Mesendoderm (in vitro differentiated cells): ENCODE measurements around the gene ZNF302. TPM values are rescaled to one million over a fixed set of nuclear protein-coding genes. Genes with fewer than 3 reads are reported as not detected.

Source experiments
- DNase-seq: peaks from one replicate; pipeline ENCODE4 v3.0.0; 2013
- H2AK5ac ChIP-seq: 2 replicates; pipeline ENCODE4 v1.6.1; 2013; ENCODE audit warnings: low read length, inconsistent platforms
- H2BK120ac ChIP-seq: 2 replicates; pipeline ENCODE4 v1.6.1; 2013; ENCODE audit warnings: low read depth, mild to moderate bottlenecking, low read length, moderate library complexity, mixed read lengths
- H2BK15ac ChIP-seq: replicated peaks from 2 replicates; pipeline ENCODE4 v1.6.1; 2013; ENCODE audit warnings: low read depth, mild to moderate bottlenecking, moderate library complexity
- H2BK5ac ChIP-seq: 2 replicates; pipeline ENCODE4 v1.6.1; 2013; ENCODE audit warnings: low read length, inconsistent platforms
- H3K18ac ChIP-seq: 2 replicates; pipeline ENCODE4 v1.6.1; 2013; ENCODE audit warnings: mild to moderate bottlenecking, low read length, mixed read lengths
- H3K23ac ChIP-seq: one replicate; pipeline ENCODE4 v1.6.1; 2013; ENCODE audit warnings: low read length
- H3K27ac ChIP-seq: 2 replicates; pipeline ENCODE4 v1.5.1; 2013; ENCODE audit warnings: low read depth, mild to moderate bottlenecking, inconsistent platforms, low read length, moderate library complexity
- H3K27me3 ChIP-seq: 2 replicates; pipeline ENCODE4 v1.6.1; 2013; ENCODE audit warnings: low read length, control low read depth, mild to moderate bottlenecking, inconsistent platforms; ENCODE audit not compliant: insufficient read depth, poor library complexity
- H3K36me3 ChIP-seq: 2 replicates; pipeline ENCODE4 v1.6.1; 2013; ENCODE audit warnings: low read length, inconsistent platforms; ENCODE audit not compliant: control insufficient read depth, insufficient read depth
- H3K4ac ChIP-seq: one replicate; pipeline ENCODE4 v1.6.1; 2013; ENCODE audit warnings: low read depth, mild to moderate bottlenecking, low read length, moderate library complexity
- H3K4me1 ChIP-seq: 2 replicates; pipeline ENCODE4 v1.6.1; 2013; ENCODE audit warnings: low read depth, low read length, inconsistent platforms; ENCODE audit not compliant: control insufficient read depth
- H3K4me2 ChIP-seq: 2 replicates; pipeline ENCODE4 v1.6.1; 2013; ENCODE audit warnings: low read length
- H3K4me3 ChIP-seq: 2 replicates; pipeline ENCODE4 v1.5.1; 2013; ENCODE audit warnings: mild to moderate bottlenecking, low read length
- H3K56ac ChIP-seq: one replicate; pipeline ENCODE4 v1.6.1; 2013; ENCODE audit warnings: low read length
- H3K79me1 ChIP-seq: 2 replicates; pipeline ENCODE4 v1.6.1; 2013; ENCODE audit warnings: low read length, inconsistent platforms
- H3K79me2 ChIP-seq: 2 replicates; pipeline ENCODE4 v1.6.1; 2013; ENCODE audit warnings: mild to moderate bottlenecking, low read length; ENCODE audit not compliant: control insufficient read depth, insufficient read depth
- H3K9ac ChIP-seq: 2 replicates; pipeline ENCODE4 v1.6.1; 2013; ENCODE audit warnings: low read length, inconsistent platforms
- H4K5ac ChIP-seq: one replicate; pipeline ENCODE4 v1.6.1; 2013; ENCODE audit warnings: low read length
- H4K8ac ChIP-seq: one replicate; pipeline ENCODE4 v1.6.1; 2013; ENCODE audit warnings: low read depth, mild to moderate bottlenecking, control low read depth, low read length, moderate library complexity
- WGBS: extraction: QIAGEN DNeasy Blood & Tissue Kit; methylation state at CpG from one replicate; pipeline ENCODE4 v1.1.7; 2013; ENCODE audit warnings: low lambda C conversion rate, missing lambda C conversion rate; ENCODE audit not compliant: insufficient coverage; ENCODE audit errors: extremely low coverage; 5-methylcytosine and 5-hydroxymethylcytosine counted together
- small RNA-seq: library from polyadenylated mRNA; stranded (forward); fragments of <200 nt; extraction: miRNeasy Mini kit (QIAGEN cat#:217004); gene quantifications from one replicate; pipeline ENCODE3, GENCODE V24; 2013; ENCODE audit not compliant: insufficient read depth

The ZNF302 gene

DNA sequence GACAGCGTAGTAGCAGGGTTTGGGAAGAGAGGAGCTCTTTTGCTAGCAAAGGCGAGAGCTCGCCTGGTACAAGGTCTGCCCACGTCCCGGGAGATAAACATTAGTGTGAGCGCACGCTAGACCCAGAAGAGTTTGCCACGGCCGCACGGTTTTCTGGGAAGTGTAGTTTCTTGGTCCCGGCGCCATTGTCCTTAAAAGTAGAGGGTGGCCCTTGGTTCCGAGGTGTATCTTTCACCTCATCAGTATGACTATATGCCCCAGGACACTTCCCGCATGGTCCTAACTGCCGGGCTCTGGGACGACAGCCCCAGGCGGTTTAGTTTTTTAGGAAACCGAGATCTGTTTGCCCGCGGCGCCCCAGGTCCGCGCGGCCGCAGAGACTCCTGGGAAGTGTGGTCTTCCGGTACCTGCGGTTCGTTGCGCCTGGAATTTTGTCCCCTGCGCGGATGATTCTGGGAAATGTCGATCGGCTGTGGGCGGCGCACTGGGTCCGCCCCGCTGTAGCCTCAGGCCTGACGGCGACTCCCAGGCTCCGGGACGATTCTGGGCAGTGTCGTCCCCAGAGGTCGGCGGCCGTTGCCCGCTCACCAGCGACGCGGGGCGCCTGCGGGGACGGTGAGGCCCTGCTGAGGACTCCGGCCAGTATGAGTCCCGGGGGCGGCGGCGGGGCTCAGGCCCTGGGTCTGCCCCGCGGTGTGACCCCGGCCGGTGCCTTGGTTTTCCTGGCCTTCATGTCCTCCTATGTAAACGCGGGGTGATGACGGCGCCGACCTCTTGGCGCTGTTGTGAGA is 56.5 kb downstream of the ZNF302 start, which contains the start of gene ZNF181:
ZNF181 (plus strand) TSS at position 498 of the 791 bp plus-strand sequence. CDS start 795 bp downstream, outside the sequence.
- Histone ChIP-seq H3K4me2 (peak within 1 kb of the TSS; percentile 95), H3K27ac (peak within 1 kb of the TSS; percentile 75), H3K56ac (peak within 1 kb of the TSS; percentile 92), H3K4me1 (peaks cover 4% of the 10 kb centered on the region), H3K4me3 (peak within 1 kb of the TSS; percentile 83), H3K27me3 (no peaks in the 10 kb centered on the region), H3K23ac (no peak within 1 kb of the TSS), H4K8ac (no peak within 1 kb of the TSS), H3K36me3 (no peaks in the 10 kb centered on the region), H3K9ac (peak within 1 kb of the TSS; percentile 82), H2BK120ac (no peak within 1 kb of the TSS), H2BK15ac (no peak within 1 kb of the TSS), H2AK5ac (no peak within 1 kb of the TSS), H3K18ac (peak within 1 kb of the TSS; percentile 63), H3K79me1 (no peaks in the 10 kb centered on the region), H2BK5ac (peak within 1 kb of the TSS; percentile 66), H4K5ac (no peak within 1 kb of the TSS), H3K4ac (peak within 1 kb of the TSS; percentile 29), H3K79me2 (no peaks in the 10 kb centered on the region)
- peak; percentile 97 for DNase-seq
- no CpG with 5 or more reads among the region's 67 CpGs for whole genome bisulfite sequencing

DNA sequence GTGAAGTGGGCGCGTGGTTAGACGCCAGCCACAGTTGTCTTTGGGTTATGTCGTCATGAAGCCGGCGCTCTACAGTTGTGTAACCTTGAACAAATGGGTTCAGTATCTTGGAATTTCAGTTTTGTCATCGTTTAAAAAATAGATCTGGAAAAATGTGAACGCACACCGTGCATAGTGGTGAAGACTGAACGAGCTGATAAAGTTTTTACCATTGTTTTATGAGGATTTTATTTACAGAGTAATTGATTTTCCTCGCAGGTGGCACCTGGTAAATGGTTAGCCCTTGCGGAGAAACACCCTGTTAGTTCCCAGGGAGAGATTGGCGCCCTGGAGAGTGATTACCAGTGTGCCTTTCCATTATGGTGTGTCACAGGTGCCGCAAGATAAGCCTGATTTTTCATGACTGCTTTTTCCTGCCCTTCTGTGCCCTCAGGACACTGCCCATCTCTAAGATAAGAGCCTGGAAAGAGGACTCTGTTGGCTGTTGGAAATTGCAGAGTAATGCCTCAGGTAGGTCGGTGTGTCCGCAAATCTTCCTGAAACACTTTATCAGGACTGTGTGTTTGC is 57.1 kb downstream of the ZNF302 start:
- H3K4ac ChIP-seq, result peak overlapping the region; percentile 29

More for the DNA sequence above, 57.1 kb downstream of the ZNF302 start:
- no CpG with 5 or more reads among the region's 16 CpGs for WGBS
- H3K4me3 ChIP-seq, result peak overlapping the region; percentile 41
- peak overlapping the region; percentile 81 for H3K4me2 ChIP-seq
- no peak overlapping the region for H4K5ac ChIP-seq
- peaks cover 4% of the 10 kb centered on the region for H3K4me1 ChIP-seq
- H2BK5ac ChIP-seq, result no peak overlapping the region
- peak overlapping the region; percentile 88 for H3K56ac ChIP-seq
- H3K23ac ChIP-seq, result no peak overlapping the region
- DNase-seq, result peak; percentile 3
- H2BK15ac ChIP-seq, result no peak overlapping the region
- H2AK5ac ChIP-seq, result no peak overlapping the region
- no peaks in the 10 kb centered on the region for H3K36me3 ChIP-seq
- peak overlapping the region; percentile 75 for H3K27ac ChIP-seq
- no peaks in the 10 kb centered on the region for H3K27me3 ChIP-seq
- no peak overlapping the region for H4K8ac ChIP-seq
- H3K9ac ChIP-seq, result peak overlapping the region; percentile 82
- no peaks in the 10 kb centered on the region for H3K79me2 ChIP-seq
- no peaks in the 10 kb centered on the region for H3K79me1 ChIP-seq
- H3K18ac ChIP-seq, result no peak overlapping the region
- no peak overlapping the region for H2BK120ac ChIP-seq

Small RNA genes within 50 kb of the gene (small RNA-seq; reads per million reads assigned to genes)
- gene RF00611, result not detected
